Stimulated activated CD8-positive, alpha-beta memory T cell treated with anti-CD3 and anti-CD28 coated beads, Interleukin-4, amount 100 ng/mL, for 4 hours (primary cell): ENCODE measurements around the gene TSACC.
A peak's percentile ranks its signal among the peaks of the same experiment; 100 is the strongest.

Source experiments
- DNase-seq, 2 donors: peaks; one replicate each; pipeline ENCODE4 v3.0.0-alpha.2; 2020; ENCODE audit warnings: low read depth in 2 of 2, low spot score in 1 of 2

TSACC gene

GRCh38 chr1:156373546-156373945 is 35.2 kb downstream of the TSACC start:
- DNase-seq = no peak

- no peak for DNase-seq
Measured at GRCh38 chr1:156376146-156376545, 37.8 kb downstream of the TSACC start.

- DNase-seq = no peak
Measured at GRCh38 chr1:156376958-156377919, 38.9 kb downstream of the TSACC start.

GRCh38 chr1:156378557-156378956 is 40.2 kb downstream of the TSACC start:
- no peak for DNase-seq

GRCh38 chr1:156379420-156380165 is 41.3 kb downstream of the TSACC start:
- DNase-seq = no peak

- no peak for DNase-seq
Measured at GRCh38 chr1:156382561-156382960, 44.2 kb downstream of the TSACC start.

GRCh38 chr1:156383023-156383422 is 44.7 kb downstream of the TSACC start:
- peak; percentile 7 to 24 for DNase-seq

GRCh38 chr1:156384007-156384406 is 45.7 kb downstream of the TSACC start:
- no peak for DNase-seq

- DNase-seq = no peak
Measured at GRCh38 chr1:156384658-156385057, 46.3 kb downstream of the TSACC start.

- DNase-seq = peak; percentile 41 to 70
Measured at GRCh38 chr1:156385534-156386031, 47.3 kb downstream of the TSACC start.

GRCh38 chr1:156386134-156386901 is 48.0 kb downstream of the TSACC start:
- no peak for DNase-seq

- no peak for DNase-seq
Measured at GRCh38 chr1:156386949-156387869, 48.9 kb downstream of the TSACC start.

- no peak for DNase-seq
Measured at GRCh38 chr1:156387870-156388173, 49.5 kb downstream of the TSACC start.

GRCh38 chr1:156388174-156389137 is 50.1 kb downstream of the TSACC start:
- no peak for DNase-seq

- no peak for DNase-seq
Measured at GRCh38 chr1:156389311-156389710, 51.0 kb downstream of the TSACC start.

- no peak for DNase-seq
Measured at GRCh38 chr1:156390469-156391365, 52.4 kb downstream of the TSACC start.

GRCh38 chr1:156391366-156391677 is 53.0 kb downstream of the TSACC start:
- no peak for DNase-seq

- DNase-seq = no peak
Measured at GRCh38 chr1:156391701-156392100, 53.4 kb downstream of the TSACC start.
